ENCODE measurements around the gene CUL4A.
"Not testable (repeated sequence)": the region's sequence is repeated elsewhere in the genome, so short reads cannot be mapped to it uniquely, and the experiment has no call there.

GRCh38 chr13:113161975-113162374 is 47.4 kb upstream of the CUL4A start:
- TF ChIP-seq SUZ12 (IDR thresholded peaks at IDR 0.05; ENCODE audit: extremely low read depth, insufficient read depth, insufficient read length); ZNF274 (IDR thresholded peaks at IDR 0.05; ENCODE audit: low read depth, low read length): not testable (repeated sequence)

All from NT2/D1 (cell line).